ENCODE measurements around the gene SCYL1.

The SCYL1 gene

DNA sequence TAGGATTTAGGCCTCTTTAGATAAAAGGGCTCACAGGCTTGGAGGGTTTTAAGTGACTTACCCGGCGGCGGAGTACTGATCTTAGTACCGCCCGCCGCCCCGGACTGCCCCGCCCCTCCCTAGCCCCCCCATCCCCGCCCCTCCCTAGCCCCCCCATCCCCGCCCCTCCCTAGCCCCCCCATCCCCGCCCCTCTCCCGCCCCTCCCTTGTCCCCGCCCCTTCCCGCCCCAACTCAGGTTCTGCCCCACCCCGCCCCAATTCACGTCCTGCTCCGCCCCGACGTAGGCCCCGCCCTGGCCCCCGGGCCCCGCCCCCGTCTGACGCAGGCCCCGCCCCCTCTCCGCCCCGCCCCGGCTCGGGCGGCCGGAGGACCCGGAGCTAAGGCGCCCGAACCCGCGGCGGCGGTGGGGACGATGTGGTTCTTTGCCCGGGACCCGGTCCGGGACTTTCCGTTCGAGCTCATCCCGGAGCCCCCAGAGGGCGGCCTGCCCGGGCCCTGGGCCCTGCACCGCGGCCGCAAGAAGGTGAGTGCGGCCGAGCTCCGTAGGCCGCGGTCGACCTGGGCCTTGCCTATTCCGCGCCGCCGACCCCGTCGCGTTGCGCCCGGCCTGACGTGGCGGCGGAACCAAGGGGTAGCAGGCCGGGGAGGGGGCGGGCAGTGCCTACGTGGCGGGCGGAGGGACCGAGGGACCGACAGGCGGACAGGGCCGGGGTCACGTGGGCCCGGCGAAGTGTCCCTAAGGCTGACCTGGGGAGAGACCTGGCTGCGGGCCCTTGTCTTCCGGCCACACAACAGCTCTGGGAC, at the start of gene SCYL1:
Gene SCYL1 (plus strand): TSS at position 343 of the 805 bp plus-strand sequence. CDS start 71 bp downstream, at position 414.
- no peak for DNase-seq

DNA sequence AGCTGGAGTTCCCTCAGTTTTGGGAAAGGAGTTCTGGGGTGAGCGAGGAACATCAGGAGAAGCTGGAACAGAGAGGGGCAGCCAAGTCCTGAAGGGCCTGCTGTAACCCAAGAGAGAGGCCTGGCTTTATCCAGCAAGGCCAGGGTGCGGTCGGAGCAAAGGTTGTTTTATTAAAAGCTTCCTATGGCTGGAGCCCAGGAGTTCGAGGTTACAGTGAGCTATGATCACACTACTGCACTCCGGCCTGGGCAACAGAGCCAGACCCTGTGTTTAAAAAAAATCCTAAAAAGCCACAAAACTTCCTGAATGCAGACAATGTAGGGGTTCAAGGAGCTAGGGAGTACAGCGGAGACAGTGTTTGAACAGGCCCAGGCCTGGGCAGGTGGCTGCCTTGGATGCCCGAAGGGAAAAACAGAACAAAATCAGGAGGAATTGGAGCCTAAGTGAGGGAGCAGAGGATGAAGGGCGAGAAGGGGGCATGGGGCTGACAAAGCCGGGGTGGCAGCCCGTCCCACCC, 48.2 kb upstream of the SCYL1 start:
- no peak for DNase-seq

DNA sequence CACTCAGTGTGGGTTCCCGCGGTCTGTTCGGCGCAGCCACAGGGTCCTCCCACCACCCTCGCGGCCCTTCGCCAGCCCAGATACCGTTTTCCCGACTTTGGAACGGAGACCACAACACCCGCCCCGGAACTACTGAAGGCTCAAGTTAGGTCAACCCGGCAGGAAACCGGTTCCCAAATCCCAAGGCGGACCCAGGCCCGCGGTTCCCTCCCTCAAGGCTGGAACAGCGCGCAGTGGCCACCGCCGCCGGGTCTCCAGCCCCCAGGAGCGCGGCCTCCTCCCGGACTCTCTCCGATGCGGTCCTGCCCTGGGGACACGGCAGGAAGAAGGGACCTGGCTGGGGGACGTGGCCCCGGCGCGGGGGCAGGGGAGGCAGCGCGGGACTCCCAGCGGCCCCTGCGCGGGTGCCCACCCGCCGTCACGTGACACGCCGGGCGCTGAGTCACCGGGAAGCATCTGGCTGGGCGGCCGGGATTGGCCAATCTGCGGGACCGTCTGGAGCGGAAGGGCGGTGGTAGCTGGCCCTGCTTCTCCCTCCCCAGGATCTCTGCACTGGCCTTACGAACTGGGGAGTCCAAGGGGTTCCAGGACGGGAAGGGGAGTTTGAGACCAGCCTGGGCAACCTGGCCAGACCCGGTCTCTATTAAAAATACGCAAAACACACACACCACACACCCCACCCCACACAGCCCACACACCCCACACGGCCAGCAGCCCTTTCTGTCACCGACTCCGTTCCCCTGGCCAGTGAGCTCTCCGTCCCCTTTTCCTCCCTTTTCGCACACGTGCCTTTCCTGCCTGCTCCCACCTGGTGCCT, 47.5 kb upstream of the SCYL1 start:
- peak; percentile 23 for DNase-seq

DNA sequence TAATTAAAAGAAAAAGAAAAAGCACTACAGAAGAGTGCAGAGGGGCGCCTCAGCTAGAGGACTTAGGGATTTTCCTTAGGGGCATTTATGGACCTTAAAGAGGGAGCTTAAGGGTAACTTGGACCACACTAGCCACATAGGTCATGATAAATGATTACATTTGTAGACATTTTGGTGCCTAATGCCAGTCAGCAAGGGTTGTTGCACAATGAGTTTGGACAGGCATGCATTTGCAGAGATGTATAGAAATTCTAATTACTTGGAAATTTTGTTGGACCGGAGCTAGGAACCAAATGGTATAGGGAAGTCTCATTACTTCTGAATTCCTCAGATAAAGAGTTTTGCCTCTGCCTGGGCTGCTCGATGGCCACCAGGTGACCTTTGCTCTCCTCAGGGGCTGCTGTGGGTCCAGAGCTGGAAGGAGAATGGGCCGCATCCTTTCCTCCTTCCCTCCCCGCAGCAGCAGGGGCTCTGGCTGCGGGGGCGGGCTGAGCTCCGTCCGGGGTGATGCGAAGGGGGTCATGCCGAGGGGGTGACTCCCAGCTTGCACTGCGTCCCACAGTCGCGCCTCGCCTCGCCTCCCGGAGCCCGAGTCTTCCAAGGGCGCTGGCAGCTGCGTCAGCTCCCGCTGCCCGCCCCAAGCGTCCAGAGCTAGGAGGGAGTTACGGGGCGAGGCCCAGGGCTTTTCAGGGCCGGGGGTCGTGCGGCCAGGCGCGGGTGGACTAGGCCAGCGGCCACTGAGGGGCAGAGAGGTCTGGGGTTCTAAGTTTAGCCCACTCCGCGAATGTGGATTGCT, 46.3 kb upstream of the SCYL1 start:
- no peak for DNase-seq

DNA sequence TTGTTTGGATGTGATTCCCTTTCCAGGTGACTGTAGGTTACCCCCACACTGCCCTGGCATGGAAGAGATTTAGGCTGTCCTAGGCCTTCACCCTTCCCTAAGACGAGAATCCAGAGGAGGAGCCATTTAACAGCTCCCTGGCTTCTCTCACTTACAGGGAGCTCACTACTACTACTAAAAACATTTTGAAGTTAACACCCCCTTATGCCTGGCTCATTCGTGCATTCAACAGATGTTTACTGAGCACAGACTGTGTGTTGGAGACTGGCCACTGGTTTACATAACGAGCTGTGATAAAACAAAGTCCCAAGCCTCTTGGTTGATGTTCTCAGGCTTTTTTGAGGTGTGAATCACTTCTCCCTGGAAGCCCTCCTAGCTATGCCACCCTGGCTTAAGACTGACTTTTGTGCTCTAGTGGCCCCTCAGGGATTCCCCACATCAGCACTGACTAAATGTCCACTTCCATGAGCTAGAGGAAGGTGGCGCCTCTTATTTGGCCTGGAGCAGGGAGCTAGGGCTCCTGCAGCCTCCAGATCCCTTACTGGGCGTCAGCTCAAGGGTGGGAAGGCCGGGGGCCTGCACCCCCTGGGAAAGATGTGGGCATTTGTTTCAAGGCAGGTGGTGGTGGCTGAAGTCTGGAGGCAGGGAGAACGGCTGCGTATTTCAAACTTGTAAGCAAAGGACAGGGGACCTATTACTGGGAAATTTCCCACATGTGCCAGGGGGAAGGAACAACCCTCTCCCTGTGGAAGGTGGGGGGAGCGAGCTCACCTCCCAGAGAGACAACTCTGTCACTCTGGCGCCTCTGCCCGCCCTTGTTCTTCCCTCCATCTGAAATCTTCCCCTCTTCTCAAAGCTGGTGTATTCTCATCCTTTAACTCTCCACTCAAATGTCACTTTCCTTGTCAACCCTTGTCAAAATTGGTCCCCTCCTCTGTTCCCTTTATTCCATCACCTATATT, 45.4 kb upstream of the SCYL1 start:
- DNase-seq, result no peak

DNA sequence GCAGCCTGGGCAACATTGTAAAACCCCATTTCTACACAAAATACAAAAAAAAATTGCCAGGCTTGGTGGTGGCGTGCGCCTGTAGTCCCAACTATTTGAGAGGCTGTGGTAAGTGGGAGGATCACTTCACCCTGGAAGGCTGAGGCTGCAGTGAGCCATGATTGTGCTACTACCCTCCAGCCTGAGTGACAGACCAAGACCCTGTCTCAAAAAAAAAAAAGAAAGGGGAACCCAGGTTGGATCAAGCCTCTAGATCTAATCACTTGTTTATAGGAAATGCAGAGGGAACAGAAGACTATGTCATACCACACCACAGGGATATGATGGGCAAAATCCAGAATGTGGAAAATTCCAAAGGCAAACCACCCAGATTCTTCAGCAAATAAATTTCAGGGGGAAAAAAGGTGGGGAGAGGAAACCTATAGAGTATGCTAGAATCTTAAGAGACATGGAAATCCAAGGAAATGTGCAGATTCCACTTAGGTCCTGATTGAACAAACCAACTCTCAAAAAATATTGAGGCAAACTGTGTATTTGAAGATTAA, 42.5 kb upstream of the SCYL1 start:
- no peak for DNase-seq

DNA sequence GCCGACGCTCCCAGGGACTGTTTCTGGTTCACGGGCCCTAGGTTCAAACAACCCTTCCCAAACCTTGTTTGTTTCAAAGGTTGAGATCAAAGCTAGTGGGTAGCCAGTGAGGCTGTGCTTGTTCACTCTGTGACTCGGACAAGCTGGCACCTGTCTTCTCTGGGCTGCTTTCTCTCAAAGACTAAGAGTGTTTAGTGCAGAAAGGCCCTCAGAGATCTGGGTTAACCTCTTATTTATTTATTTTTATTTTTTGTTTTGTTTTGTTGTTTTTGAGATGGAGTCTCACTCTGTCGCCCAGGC, 39.0 kb upstream of the SCYL1 start:
- DNase-seq, result no peak

DNA sequence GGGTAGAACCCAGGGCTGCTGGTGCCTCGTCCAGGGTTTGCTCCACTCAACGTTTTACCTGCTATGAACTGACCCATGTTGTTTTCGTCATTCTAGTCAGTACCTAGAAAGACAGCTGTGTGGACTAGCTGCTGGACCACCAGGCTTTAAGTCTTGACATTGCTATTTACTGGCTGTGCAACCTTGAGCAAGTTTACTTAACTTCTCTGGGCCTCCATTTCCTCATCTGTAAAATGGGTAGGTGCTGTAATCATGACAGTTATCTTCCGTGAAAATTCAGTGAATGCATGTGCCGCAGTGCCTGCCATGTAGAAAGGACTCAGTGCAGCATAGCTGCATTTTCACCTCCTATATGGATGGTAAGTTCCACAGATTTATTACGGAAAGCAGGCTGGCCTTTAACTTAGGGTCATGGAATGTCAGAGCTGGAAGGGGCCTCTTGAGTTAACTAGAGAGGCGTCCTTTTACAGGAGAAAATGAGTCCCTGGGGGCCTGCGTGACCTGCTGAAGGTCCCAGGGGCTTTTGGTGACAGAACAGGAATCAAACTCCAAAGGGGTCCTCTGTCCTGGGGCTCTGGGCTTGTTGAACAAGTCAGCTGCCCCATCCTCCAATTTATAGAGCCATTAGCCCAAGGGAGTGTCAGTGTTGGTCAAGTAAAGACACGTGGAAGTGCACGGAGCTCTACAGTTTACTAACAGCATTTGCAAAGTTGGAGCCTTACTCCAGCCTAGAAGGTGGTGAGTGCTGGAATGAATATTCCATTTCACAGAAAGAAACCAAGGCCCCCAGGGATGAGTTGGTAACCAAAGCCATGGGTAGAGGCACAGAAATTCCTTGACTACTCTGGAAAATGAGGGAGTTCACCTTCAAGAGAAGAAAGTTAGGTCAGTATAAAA, 38.1 kb upstream of the SCYL1 start:
- DNase-seq, result no peak

DNA sequence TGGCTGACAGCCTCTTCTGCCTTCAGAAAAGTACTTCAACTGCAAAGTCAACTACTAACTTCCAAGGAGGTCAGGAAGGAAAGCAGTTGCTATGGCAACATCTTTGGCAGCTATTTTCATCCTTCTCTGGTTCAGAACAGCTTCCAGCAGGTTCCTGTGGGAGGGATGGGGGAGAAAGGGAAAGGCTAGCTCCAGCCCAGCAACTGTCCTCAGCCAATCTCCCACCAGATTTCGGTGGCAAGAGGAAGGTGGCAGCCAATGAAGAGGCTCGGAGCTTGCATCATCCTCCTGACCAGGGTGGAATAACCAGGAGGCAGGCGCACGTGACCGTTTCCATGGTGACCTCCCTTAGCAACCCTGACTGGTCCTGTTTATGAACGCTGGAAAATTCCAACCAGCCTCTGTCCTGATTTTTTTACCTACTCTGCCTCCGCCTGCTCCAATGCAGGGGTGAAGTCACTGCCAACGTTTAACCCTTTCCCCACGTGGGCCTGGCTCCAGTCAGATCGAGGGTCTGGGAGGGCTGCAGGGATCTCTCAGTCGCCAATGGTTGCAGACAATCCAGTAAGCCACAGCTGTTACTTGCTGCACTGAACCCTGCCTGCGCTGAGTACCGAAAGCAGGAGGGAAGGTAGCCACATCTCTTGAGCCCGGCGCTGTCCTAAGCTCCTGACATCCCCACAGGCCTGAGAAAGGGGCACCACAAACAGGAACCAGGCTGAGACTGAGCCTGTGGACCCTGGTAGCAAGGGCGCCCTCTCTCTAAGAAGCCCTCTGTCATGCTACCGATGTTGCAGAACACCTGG, 37.2 kb upstream of the SCYL1 start:
- DNase-seq, result peak; percentile 37

DNA sequence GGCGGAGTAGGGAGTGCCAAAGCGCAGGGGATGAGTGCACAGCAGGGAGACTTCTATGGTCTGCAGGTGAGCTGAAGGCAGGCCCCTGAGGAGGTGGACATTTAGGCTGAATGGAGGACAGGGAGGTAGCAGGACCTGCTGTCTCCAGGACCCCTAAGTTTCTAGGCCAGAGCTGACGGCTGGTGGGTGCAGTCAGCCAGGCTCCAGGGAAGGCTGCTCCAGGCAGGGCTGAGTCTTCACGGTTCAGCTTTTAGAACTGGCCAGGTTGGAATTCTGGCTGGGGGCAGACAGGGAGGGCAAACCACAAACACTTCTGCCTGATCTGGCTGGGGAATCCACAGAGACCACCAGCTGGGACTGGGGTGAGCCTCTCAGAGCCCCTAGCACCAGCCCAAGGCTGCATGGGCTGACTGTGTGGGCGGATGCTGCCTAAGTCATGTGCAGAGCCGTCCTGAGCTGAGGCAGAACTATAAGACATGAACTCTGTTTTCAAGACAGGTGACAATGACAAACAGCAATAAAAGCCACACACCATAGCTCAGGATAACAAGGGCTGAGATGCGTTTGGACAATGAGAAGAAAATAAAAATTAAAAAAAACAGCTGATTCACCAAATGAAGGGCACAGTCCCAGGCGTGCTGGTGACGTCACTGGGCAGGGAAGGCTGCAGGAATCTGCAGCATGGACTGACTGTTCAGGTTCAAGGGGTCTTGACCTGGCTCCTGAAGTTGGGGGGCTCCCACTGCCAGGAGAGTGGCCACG, 36.4 kb upstream of the SCYL1 start:
- no peak for DNase-seq

DNA sequence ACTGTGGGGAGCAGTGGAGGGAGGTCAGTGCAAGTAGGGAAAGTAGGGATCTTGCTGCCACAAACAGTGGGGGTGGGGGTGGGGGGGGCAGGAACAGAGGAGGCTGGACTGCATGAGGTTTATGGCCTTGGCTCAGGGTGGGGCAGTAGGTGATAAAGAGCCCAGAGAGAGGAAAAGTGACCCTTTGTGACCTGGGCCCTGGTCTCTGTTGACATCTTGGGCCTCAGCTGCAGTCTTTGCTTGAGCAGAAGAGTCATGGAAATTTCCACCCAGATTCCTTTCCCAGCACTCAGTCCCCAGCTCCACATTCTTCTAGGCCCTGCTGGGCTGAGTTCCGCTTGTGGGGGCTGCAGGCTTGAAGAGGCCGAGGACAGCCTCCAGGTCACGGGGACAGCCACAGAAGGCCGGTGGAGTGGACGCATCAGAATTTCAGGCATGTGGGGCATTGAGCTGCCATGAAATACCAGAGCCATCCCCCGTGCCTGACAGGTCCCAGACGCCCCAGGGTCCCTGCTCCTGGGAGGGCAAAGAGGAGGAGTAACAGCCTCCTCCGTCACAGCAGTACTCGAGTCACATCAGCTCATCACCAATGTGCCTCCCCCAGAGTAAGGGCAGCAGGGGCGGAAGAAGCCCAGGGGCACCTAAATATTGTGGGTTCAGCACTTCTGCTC, 35.7 kb upstream of the SCYL1 start:
- no peak for DNase-seq

DNA sequence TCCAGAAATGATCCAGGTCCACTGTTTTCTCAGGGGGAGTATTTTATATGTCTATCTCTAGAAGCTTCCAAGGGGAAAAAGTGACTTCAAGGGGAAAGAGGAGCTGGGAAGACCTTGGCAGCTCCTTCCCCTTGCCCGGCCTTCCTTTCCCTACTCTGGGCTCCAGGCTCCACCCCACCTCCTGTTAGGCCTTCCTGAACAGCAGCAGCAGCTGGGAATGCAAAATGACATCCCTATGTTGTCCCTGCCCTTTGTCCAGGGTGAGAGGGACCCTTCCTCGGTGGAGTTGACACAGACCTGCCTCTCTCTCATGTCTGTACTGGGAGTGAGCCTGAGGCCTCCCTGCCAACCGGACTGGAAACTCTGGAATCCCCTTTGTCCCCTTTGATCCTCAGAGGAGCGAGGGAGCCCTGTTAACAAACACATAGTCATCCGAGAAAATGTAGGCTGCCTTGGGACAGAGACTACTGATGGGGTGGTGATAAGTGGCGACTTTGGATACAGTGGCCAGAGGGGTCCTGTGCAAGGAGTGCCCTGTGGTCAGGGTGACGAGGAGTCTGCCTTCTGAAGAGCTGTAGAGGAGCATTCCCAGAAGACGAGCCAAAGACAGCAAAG, 35.1 kb upstream of the SCYL1 start:
- no peak for DNase-seq

DNA sequence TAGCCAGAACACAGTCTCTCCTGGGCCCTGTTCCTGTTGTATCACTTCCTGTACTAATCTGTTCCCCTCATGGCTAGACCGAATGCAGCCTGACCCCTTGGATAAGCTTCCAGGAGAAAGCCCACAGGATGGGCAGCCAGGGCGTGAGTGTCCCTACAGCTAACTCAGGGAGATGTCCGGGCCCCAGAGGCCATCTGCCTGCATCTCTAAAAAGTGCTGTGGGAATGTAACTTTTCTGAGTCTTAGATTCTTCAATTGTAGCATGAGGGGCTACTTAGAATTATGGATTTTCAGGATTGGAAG, 33.8 kb upstream of the SCYL1 start:
- DNase-seq, result no peak

DNA sequence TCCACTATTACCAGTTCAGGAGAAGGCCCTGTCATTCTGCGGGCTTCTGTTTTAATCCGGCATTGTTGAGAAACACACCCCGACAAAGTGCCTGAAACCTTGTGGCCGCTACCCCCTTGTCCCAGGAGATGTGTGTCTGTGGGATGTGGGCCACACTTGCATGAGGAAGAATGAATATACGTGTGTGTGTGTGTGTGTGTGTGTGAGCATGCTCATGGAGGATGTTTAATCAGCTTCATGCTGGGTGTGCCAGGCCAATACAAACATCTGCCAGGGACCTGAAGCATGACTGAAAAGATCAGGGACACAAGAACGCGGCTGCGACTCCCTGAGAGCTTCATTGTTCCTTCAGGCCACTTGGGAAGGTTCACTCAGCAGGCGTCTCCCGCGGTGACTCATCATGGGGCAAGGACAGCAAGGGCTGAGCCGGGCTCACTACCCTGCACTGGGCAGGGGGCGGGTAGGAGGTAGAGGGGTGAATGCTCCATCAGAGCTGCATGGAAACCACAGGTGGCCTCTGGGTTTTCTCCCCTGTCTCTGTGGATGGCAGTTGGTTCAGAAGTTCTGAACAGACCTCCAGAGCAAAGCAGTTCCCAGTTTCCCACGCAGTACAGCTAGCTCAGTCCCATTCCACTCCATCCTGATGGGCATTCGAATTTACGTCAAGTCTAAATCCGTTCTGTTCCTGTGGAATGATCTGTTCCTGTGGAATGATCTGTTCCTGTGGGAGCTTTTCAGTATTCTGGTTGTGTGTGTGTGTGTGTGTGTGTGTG, 33.1 kb upstream of the SCYL1 start:
- no peak for DNase-seq

DNA sequence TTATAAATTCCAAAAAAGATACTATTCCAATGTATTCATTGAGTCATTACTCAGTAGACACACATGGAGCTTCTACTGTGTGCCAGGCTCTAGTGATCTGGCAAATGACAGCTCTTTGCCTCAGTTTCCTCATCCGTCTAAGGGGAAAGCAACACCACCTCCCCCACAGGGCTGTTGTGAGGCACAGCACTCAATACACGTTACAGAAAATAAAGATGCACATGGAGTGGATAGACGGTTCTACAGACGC, 32.6 kb upstream of the SCYL1 start:
- DNase-seq, result no peak

DNA sequence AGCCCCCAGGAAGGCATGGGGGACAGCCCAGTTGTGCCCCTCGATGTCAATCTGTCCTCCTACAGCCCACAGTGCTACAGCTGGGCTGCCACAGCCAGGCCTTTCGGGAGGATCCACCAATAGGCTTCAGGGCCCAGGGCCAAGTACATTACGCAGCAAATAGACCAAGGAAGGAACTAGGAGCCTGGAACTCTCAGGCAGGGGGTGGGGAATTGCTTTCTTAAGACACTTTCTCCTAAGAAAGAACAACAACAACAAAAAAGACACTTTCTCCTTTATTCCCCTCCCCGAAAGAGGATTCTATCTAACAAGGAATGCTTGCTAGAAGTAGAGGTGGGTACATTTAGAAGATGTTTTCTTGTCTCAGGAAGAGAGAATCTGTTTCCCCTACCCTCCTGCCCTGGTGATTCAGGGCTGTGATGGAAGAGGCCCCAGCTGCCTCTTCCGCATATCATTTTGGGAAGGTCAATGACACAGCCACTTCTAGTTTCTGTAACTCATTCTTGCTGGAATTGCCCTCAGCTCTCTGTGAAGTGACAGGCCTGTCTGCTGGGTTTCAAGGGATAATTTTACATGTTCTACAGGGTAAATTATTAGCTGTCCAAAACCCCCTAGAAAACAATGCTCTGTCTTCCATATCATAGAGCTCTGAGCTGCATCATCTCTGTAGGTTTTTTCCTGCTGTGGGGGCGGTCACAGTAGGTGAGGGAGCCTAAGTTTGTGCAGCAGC, 32.1 kb upstream of the SCYL1 start:
- no peak for DNase-seq

Data from SIG-M5 (cell line).